Measurements from ENCODE around the gene NDUFS6. TPM values are rescaled to one million over a fixed set of nuclear protein-coding genes. Genes with fewer than 3 reads are reported as not detected.

NDUFS6 gene
- total and polyA plus RNA-seq, 2 of the 8 experiments (the other 6 are each of a cell fraction or from before 2014, with no cell fraction given), result 72.7 to 191 TPM

- CTCF ChIA-PET (ENCODE audit: partially characterized antibody), result interaction anchor here (0.6 to 1.6 kb wide), 6 partner anchors 9 to 221 kb away, joined by 3 to 4 read pairs (median 4); no protein-coding TSS in a partner anchor
- 83% methylated on average over 17 of the region's 17 CpGs; no CpG with 5 or more reads in 1 of the 2 experiments for WGBS, 2 experiments (ENCODE audit: extremely low coverage in 1 of 2, insufficient coverage in 1 of 2, insufficient read length in 1 of 2, insufficient replicate concordance in 2 of 2, low coverage in 1 of 2, low lambda C conversion rate in 2 of 2, missing lambda C conversion rate in 1 of 2)
- DNase-seq (ENCODE audit: low read depth in 1 of 2, low spot score in 2 of 2), result no peak
Measured at GRCh38 chr5:1815881-1816292, 14.7 kb downstream of the NDUFS6 start.

More at GRCh38 chr5:1815881-1816292, 14.7 kb downstream of the NDUFS6 start:
- H3K18ac ChIP-seq (ENCODE audit: extremely low read depth, low read length), result no peak overlapping the region
- H3K79me1 ChIP-seq (ENCODE audit: low read depth, low read length), result peaks cover 4% of the 10 kb centered on the region
- no peak overlapping the region for H2BK15ac ChIP-seq (ENCODE audit: low read length)
- H2BK12ac ChIP-seq (ENCODE audit: low read depth, low read length), result no peak overlapping the region
- peaks cover 0 to 15% of the 10 kb centered on the region in 2 experiments; a peak in 2 of 4 replicates for H3K79me2 ChIP-seq (ENCODE audit: control insufficient read depth in 1 of 2, insufficient read depth in 2 of 2, low read length in 2 of 2)
- H3K56ac ChIP-seq (replicated peaks; ENCODE audit: insufficient read length, low read depth, low read length), result no peak overlapping the region
- peaks cover 18 to 54% (median 46%) of the 10 kb centered on the region in 4 experiments for H3K36me3 ChIP-seq (ENCODE audit: control insufficient read depth in 2 of 4, insufficient read depth in 4 of 4, low read length in 3 of 4)
- H4K8ac ChIP-seq (ENCODE audit: extremely low read depth, insufficient read depth, low read length), result no peak overlapping the region
- no peak overlapping the region for H2BK120ac ChIP-seq (replicated peaks; ENCODE audit: low read depth, low read length)
- no peak overlapping the region for H3K4ac ChIP-seq (replicated peaks; ENCODE audit: insufficient read length, low read depth, low read length)
- TF ChIP-seq CTCF (IDR thresholded peaks at IDR 0.05; ENCODE audit: control extremely low read depth in 1 of 3, insufficient read depth in 1 of 3, low read depth in 1 of 3, low read length in 3 of 3) (peak; percentile 10 to 43 (median 35); a peak in 2 of 4 replicates), E2F6 (IDR thresholded peaks at IDR 0.05) (no peak), RAD21 (IDR thresholded peaks at IDR 0.05 in 1 of 2, conservative IDR thresholded peaks at IDR 0.05 in 1 of 2; ENCODE audit: low read depth in 2 of 2, low read length in 2 of 2) (peak; percentile 32 to 45), MAX (IDR thresholded peaks at IDR 0.05) (peak; percentile 45)
- no peak for FAIRE-seq
- H3K4me1 ChIP-seq (replicated peaks in 1 of 4; ENCODE audit: control insufficient read depth in 3 of 4, insufficient read depth in 4 of 4, low read length in 3 of 4), result peaks cover 0 to 3% (median under 1%) of the 10 kb centered on the region in 4 experiments; a peak in 1 of 7 replicates
- H3K4me3 ChIP-seq (ENCODE audit: extremely low read depth in 1 of 4, insufficient read depth in 2 of 4, low read depth in 3 of 4, low read length in 4 of 4), result no peak overlapping the region
- H3K9me3 ChIP-seq (ENCODE audit: insufficient read depth in 2 of 2, low read depth in 1 of 2, low read length in 1 of 2), result no peaks in the 10 kb centered on the region
- POLR2A ChIA-PET (ENCODE audit: partially characterized antibody), result interaction anchor here (1.5 kb wide), 1 partner anchor 9 kb away, joined by 4 read pairs; no protein-coding TSS in a partner anchor
- H3K4me2 ChIP-seq (ENCODE audit: insufficient read depth in 1 of 2, low read depth in 2 of 2, low read length in 2 of 2), result peak overlapping the region in 1 of 2 experiments; percentile 10; a peak in 1 of 4 replicates
- no peak overlapping the region for H4K91ac ChIP-seq (replicated peaks; ENCODE audit: insufficient read length, low read length)
- no peak overlapping the region for H2AFZ ChIP-seq (ENCODE audit: low read length)
- no peak overlapping the region for H4K5ac ChIP-seq (ENCODE audit: insufficient read length, low read depth, low read length)
- H3K9ac ChIP-seq (replicated peaks in 1 of 4; ENCODE audit: extremely low read depth in 1 of 4, low read depth in 3 of 4, low read length in 3 of 4), result no peak overlapping the region
- no peaks in the 10 kb centered on the region for H3K27me3 ChIP-seq (replicated peaks in 1 of 4; ENCODE audit: control insufficient read depth in 3 of 4, extremely low read depth in 1 of 4, insufficient read depth in 3 of 4, low read length in 3 of 4)
- no peak overlapping the region for H3K27ac ChIP-seq (ENCODE audit: low read depth, low read length)
- H3K23ac ChIP-seq (ENCODE audit: insufficient read length), result no peak overlapping the region
- H2BK5ac ChIP-seq (ENCODE audit: low read depth, low read length), result no peak overlapping the region
- no peak overlapping the region for H2AK5ac ChIP-seq (ENCODE audit: low read depth, low read length)
- no peak overlapping the region for H3K14ac ChIP-seq (ENCODE audit: insufficient read length)
- H3K23me2 ChIP-seq (ENCODE audit: low read depth, low read length), result no peaks in the 10 kb centered on the region
- H2BK20ac ChIP-seq (ENCODE audit: low read length), result no peak overlapping the region
- H4K20me1 ChIP-seq (replicated peaks in 1 of 2; ENCODE audit: control insufficient read depth in 1 of 2, insufficient read depth in 2 of 2, low read length in 2 of 2), result peaks cover 3 to 17% of the 10 kb centered on the region in 2 experiments
